NCI-H226 (cell line): Measurements from ENCODE around the gene FAT1.
"Not testable (repeated sequence)": the region's sequence is repeated elsewhere in the genome, so short reads cannot be mapped to it uniquely, and the experiment has no call there.

Experiments
- DNase-seq: peaks from one replicate; pipeline ENCODE4 v3.0.0-alpha.2; 2015

Gene FAT1

GRCh38 chr4:186693159-186693815 lies 30.4 kb downstream of the FAT1 start:
- peak; percentile 62 for DNase-seq

- DNase-seq = no peak
These were observed 32.3 kb downstream of the FAT1 start for GRCh38 chr4:186691396-186691795.

- DNase-seq = no peak
These were observed 34.2 kb downstream of the FAT1 start for GRCh38 chr4:186689476-186689875.

- DNase-seq = no peak
These were observed 35.3 kb downstream of the FAT1 start for GRCh38 chr4:186688150-186688943.

- DNase-seq = no peak
These were observed 36.4 kb downstream of the FAT1 start for GRCh38 chr4:186687265-186687664.

GRCh38 chr4:186685767-186686183 lies 37.9 kb downstream of the FAT1 start:
- DNase-seq = peak; percentile 89

- peak; percentile 29 for DNase-seq
These were observed 38.8 kb downstream of the FAT1 start for GRCh38 chr4:186684889-186685309.

GRCh38 chr4:186684220-186684619 lies 39.4 kb downstream of the FAT1 start:
- DNase-seq = no peak

GRCh38 chr4:186680641-186681040 lies 43.0 kb downstream of the FAT1 start:
- DNase-seq = no peak

- peak; percentile 90 for DNase-seq
These were observed 47.0 kb downstream of the FAT1 start for GRCh38 chr4:186676531-186677161.

GRCh38 chr4:186669735-186670134 lies 53.9 kb downstream of the FAT1 start:
- DNase-seq = no peak

- peak; percentile 39 for DNase-seq
These were observed 54.4 kb downstream of the FAT1 start for GRCh38 chr4:186669159-186669731.

- DNase-seq = no peak
These were observed 56.9 kb downstream of the FAT1 start for GRCh38 chr4:186666750-186667149.

GRCh38 chr4:186666252-186666651 lies 57.4 kb downstream of the FAT1 start:
- DNase-seq = no peak

GRCh38 chr4:186660403-186660802 lies 63.3 kb downstream of the FAT1 start:
- DNase-seq = no peak

- no peak for DNase-seq
These were observed 63.7 kb downstream of the FAT1 start for GRCh38 chr4:186659935-186660334.

- not testable (repeated sequence) for DNase-seq
These were observed 64.2 kb downstream of the FAT1 start for GRCh38 chr4:186659456-186659855.

- no peak for DNase-seq
These were observed 65.0 kb downstream of the FAT1 start for GRCh38 chr4:186658657-186659056.

GRCh38 chr4:186657764-186658163 lies 65.9 kb downstream of the FAT1 start:
- DNase-seq = no peak

- no peak for DNase-seq
These were observed 69.7 kb downstream of the FAT1 start for GRCh38 chr4:186653969-186654368.

GRCh38 chr4:186651624-186652023 lies 72.0 kb downstream of the FAT1 start:
- DNase-seq = no peak

- no peak for DNase-seq
These were observed 72.5 kb downstream of the FAT1 start for GRCh38 chr4:186651181-186651603.

GRCh38 chr4:186650401-186651180 lies 73.1 kb downstream of the FAT1 start:
- DNase-seq = no peak
